IMR-90 (cell line): ENCODE measurements around the gene CDC14A. TPM values are rescaled to one million over a fixed set of nuclear protein-coding genes. Genes with fewer than 3 reads are reported as not detected.

Experiments used
- ATAC-seq: fragments of 200-7000 bp; cut with Tn5 transposase; 2 replicates; pipeline ENCODE4 v1.9.1; 2020; ENCODE audit warnings: low read depth, mild to moderate bottlenecking, moderate library complexity
- BruUV-seq: library from RNA; stranded (reverse); fragments of 400-500 nt; replicated peaks from 2 replicates; lab custom pipeline; 2021; lab: Mats Ljungman, UMichigan
- CTCF ChIA-PET: fragments of 300-600 bp; formaldehyde crosslinking; extraction: SDS; loops from one replicate; lab custom pipeline; 2021; ENCODE audit warnings: antibody characterized with exemption; lab: Yijun Ruan, JAX
- POLR2A ChIA-PET: fragments of 300-600 bp; sonication (Branson Sonifier 250); formaldehyde crosslinking; loops from one replicate; lab custom pipeline; 2022; ENCODE audit warnings: antibody characterized with exemption; ENCODE audit not compliant: unreplicated experiment; lab: Charles Lee
- DNase-seq: peaks from one replicate; pipeline ENCODE4 v3.0.0; 2013
- H2AFZ ChIP-seq: replicated peaks from 2 replicates; pipeline ENCODE3; 2013; ENCODE audit warnings: low read length, mild to moderate bottlenecking; ENCODE audit not compliant: poor library complexity
- H2AK5ac ChIP-seq: 2 replicates; pipeline ENCODE4 v1.6.1; 2013; ENCODE audit warnings: low read depth, low read length, inconsistent platforms
- H2AK9ac ChIP-seq: replicated peaks from 2 replicates; pipeline ENCODE3; 2013; ENCODE audit warnings: mild to moderate bottlenecking, low read depth, low read length, moderate library complexity; ENCODE audit not compliant: poor library complexity
- H2BK120ac ChIP-seq: 2 replicates; pipeline ENCODE4 v1.6.1; 2013; ENCODE audit warnings: low read depth, low read length, inconsistent platforms
- H2BK15ac ChIP-seq: 3 replicates; pipeline ENCODE4 v1.6.1; 2013; ENCODE audit warnings: low read depth, low read length, inconsistent platforms
- H2BK20ac ChIP-seq: 2 replicates; pipeline ENCODE4 v1.6.1; 2013; ENCODE audit warnings: low read depth, mild to moderate bottlenecking, inconsistent platforms, low read length, moderate library complexity
- H2BK5ac ChIP-seq: 2 replicates; pipeline ENCODE4 v1.6.1; 2013; ENCODE audit warnings: mild to moderate bottlenecking, low read depth, low read length, inconsistent platforms; ENCODE audit not compliant: poor library complexity, severe bottlenecking
- H3K14ac ChIP-seq: replicated peaks from 2 replicates; pipeline ENCODE4 v1.6.1; 2013; ENCODE audit warnings: low read depth, low read length, inconsistent platforms
- H3K18ac ChIP-seq: 2 replicates; pipeline ENCODE4 v1.6.1; 2013; ENCODE audit warnings: low read depth, low read length, control low read depth
- H3K23ac ChIP-seq: 2 replicates; pipeline ENCODE4 v1.6.1; 2013; ENCODE audit warnings: low read depth, low read length, inconsistent platforms
- H3K27ac ChIP-seq: 2 replicates; pipeline ENCODE4 v1.5.1; 2013; ENCODE audit warnings: mild to moderate bottlenecking, control low read depth, low read length; ENCODE audit not compliant: insufficient read depth
- H3K27me3 ChIP-seq: 2 replicates; pipeline ENCODE4 v1.6.1; 2013; ENCODE audit warnings: low read length; ENCODE audit not compliant: control insufficient read depth, insufficient read depth
- H3K36me3 ChIP-seq: 2 replicates; pipeline ENCODE4 v1.6.1; 2013; ENCODE audit warnings: low read length, mixed read lengths; ENCODE audit not compliant: control insufficient read depth, insufficient read depth
- H3K4ac ChIP-seq: 2 replicates; pipeline ENCODE4 v1.6.1; 2013; ENCODE audit warnings: low read depth, low read length, inconsistent platforms
- H3K4me1 ChIP-seq: 2 replicates; pipeline ENCODE4 v1.6.1; 2013; ENCODE audit warnings: low read length, mixed read lengths; ENCODE audit not compliant: control insufficient read depth, insufficient read depth
- H3K4me2 ChIP-seq: 2 replicates; pipeline ENCODE4 v1.6.1; 2013; ENCODE audit warnings: low read depth, mild to moderate bottlenecking, control low read depth, low read length, moderate library complexity
- H3K4me3 ChIP-seq: 2 replicates; pipeline ENCODE4 v1.5.1; 2013; ENCODE audit warnings: low read depth, mild to moderate bottlenecking, control low read depth, low read length, moderate library complexity; ENCODE audit not compliant: insufficient read depth
- H3K56ac ChIP-seq: 2 replicates; pipeline ENCODE4 v1.6.1; 2013; ENCODE audit warnings: low read length, inconsistent platforms; ENCODE audit not compliant: insufficient read depth; ENCODE audit errors: extremely low read depth
- H3K79me1 ChIP-seq, 2 experiments: 2 replicates each; pipeline ENCODE4 v1.6.1; 2013; ENCODE audit warnings: low read length in 2 of 2, inconsistent platforms in 1 of 2, low read depth in 1 of 2
- H3K9ac ChIP-seq: 2 replicates; pipeline ENCODE4 v1.6.1; 2013; ENCODE audit warnings: low read depth, low read length, control low read depth
- H3K9me1 ChIP-seq: 2 replicates; pipeline ENCODE4 v1.6.1; 2013; ENCODE audit warnings: low read length, inconsistent platforms; ENCODE audit not compliant: insufficient read depth
- H3K9me3 ChIP-seq: 2 replicates; pipeline ENCODE4 v1.6.1; 2013; ENCODE audit warnings: low read length; ENCODE audit not compliant: control insufficient read depth, insufficient read depth
- H4K20me1 ChIP-seq: 2 replicates; pipeline ENCODE4 v1.6.1; 2013; ENCODE audit warnings: low read length, inconsistent platforms; ENCODE audit not compliant: insufficient read depth
- H4K5ac ChIP-seq: 2 replicates; pipeline ENCODE4 v1.6.1; 2013; ENCODE audit warnings: mild to moderate bottlenecking, low read depth, low read length, control low read depth
- H4K8ac ChIP-seq, 2 experiments: 2 replicates each; pipeline ENCODE4 v1.6.1; 2013; ENCODE audit warnings: low read depth in 2 of 2, low read length in 2 of 2, control low read depth in 1 of 2, inconsistent platforms in 1 of 2
- H4K91ac ChIP-seq: 2 replicates; pipeline ENCODE4 v1.6.1; 2013; ENCODE audit warnings: low read depth, low read length, inconsistent platforms; ENCODE audit not compliant: insufficient read depth
- MAFK ChIP-seq: IDR thresholded peaks from 2 replicates; pipeline ENCODE4 v1.6.1; 2012; ENCODE audit warnings: low read depth, low read length, improper control_type of control experiment
- WGBS, 2 experiments: methylation state at CpG; one replicate each; pipeline versions ENCODE4 v1.1.5 to v1.1.7; 2013; ENCODE audit warnings: missing lambda C conversion rate in 2 of 2; ENCODE audit not compliant: insufficient read length in 1 of 2; ENCODE audit errors: extremely low coverage in 2 of 2; 5-methylcytosine and 5-hydroxymethylcytosine counted together
- dilution Hi-C: fragments of 300-500 bp; cut with HindIII; formaldehyde crosslinking; loops from one replicate; pipeline ENCODE4 v1.14.3; 2018; ENCODE audit warnings: low sequenced_read_pairs; ENCODE audit not compliant: unreplicated experiment
- in situ Hi-C: fragments of 300-500 bp; cut with MboI; formaldehyde crosslinking; loops from 3 replicates; pipeline ENCODE4 v1.14.3; 2019; ENCODE audit warnings: low sequenced_read_pairs, inconsistent platforms, mixed read lengths
- intact Hi-C: fragments of 100-400 bp; cut with micrococcal nuclease; formaldehyde crosslinking; loops from 2 replicates; pipeline ENCODE4 v1.10.0; 2022
- polyA plus RNA-seq, 3 experiments: library from polyadenylated mRNA; depleted of rRNA; stranded (reverse); fragments of >200 nt; gene quantifications; 2 replicates each; pipeline ENCODE4 v1.2.3, GENCODE V29; 2012; ENCODE audit warnings: low replicate concordance in 1 of 3
- total RNA-seq: library from RNA; depleted of rRNA; stranded (reverse); fragments of >200 nt; gene quantifications from 2 replicates; pipeline ENCODE4 v1.2.3, GENCODE V29; 2012
- TF ChIP-seq, protein P1 (sequence below): conservative IDR thresholded peaks from 2 replicates; pipeline ENCODE4 v1.5.1; 2012; ENCODE audit warnings: mild to moderate bottlenecking, low read depth, low read length, improper control_type of control experiment

CDC14A gene
- total and polyA plus RNA-seq, 2 of the 4 experiments (the other 2 are of a cell fraction), result 1.7 to 3.0 TPM

DNA sequence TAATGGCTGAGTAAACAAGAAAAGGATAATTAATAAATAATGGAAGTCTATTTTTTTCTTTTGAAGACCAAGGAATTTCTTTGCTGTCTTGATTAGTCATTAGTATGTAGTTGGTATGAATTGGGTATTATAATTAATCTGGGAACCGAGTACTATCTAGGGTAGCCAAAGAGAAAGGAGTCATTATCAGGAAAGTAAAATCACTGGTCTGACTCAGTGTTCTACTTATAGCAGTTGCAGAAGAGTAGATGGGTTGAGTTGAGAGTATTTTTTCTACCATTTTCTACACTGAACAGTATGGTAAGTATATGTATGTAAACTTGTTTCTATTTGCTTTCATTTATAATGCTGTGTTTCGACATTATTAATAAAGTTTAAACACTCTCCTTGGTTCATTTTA lies 26.6 kb downstream of the CDC14A start:
- in situ Hi-C loops, result no loop called here
- peaks cover 7% of the 10 kb centered on the region; the same call in 1 of the 2 replicates for H3K9me1 ChIP-seq

More for the DNA sequence above, 26.6 kb downstream of the CDC14A start:
- H4K5ac ChIP-seq, result no peak overlapping the region
- H3K4me1 ChIP-seq, result no peaks in the 10 kb centered on the region; the same call in 1 of the 2 replicates
- ATAC-seq (no peak), DNase-seq (no peak)
- no peak overlapping the region for H2BK15ac ChIP-seq
- no peak overlapping the region for H2BK5ac ChIP-seq
- H3K4me3 ChIP-seq, result no peak overlapping the region
- H2BK120ac ChIP-seq, result no peak overlapping the region
- H3K56ac ChIP-seq, result no peak overlapping the region
- no peak overlapping the region for H2AFZ ChIP-seq
- ChIA-PET CTCF (no interaction called here), POLR2A (no interaction called here)
- BruUV-seq, result no TSS peak
- TF ChIP-seq, protein P1, sequence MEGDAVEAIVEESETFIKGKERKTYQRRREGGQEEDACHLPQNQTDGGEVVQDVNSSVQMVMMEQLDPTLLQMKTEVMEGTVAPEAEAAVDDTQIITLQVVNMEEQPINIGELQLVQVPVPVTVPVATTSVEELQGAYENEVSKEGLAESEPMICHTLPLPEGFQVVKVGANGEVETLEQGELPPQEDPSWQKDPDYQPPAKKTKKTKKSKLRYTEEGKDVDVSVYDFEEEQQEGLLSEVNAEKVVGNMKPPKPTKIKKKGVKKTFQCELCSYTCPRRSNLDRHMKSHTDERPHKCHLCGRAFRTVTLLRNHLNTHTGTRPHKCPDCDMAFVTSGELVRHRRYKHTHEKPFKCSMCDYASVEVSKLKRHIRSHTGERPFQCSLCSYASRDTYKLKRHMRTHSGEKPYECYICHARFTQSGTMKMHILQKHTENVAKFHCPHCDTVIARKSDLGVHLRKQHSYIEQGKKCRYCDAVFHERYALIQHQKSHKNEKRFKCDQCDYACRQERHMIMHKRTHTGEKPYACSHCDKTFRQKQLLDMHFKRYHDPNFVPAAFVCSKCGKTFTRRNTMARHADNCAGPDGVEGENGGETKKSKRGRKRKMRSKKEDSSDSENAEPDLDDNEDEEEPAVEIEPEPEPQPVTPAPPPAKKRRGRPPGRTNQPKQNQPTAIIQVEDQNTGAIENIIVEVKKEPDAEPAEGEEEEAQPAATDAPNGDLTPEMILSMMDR, result no peak
- TF ChIP-seq MAFK, result no peak
- dilution Hi-C loops, result no loop called here
- H2BK20ac ChIP-seq, result no peak overlapping the region
- no peak overlapping the region for H3K14ac ChIP-seq
- no peak overlapping the region for H3K27ac ChIP-seq
- no peak overlapping the region for H3K18ac ChIP-seq
- no peak overlapping the region for H3K9ac ChIP-seq
- H4K8ac ChIP-seq, result no peak overlapping the region
- H3K79me1 ChIP-seq, result peaks cover 6 to 7% of the 10 kb centered on the region in 2 experiments; a peak in 2 of 4 replicates
- H3K23ac ChIP-seq, result no peak overlapping the region
- no peaks in the 10 kb centered on the region for H3K36me3 ChIP-seq
- H4K91ac ChIP-seq, result no peak overlapping the region
- H3K4ac ChIP-seq, result no peak overlapping the region
- no peak overlapping the region for H3K4me2 ChIP-seq
- no CpG with 5 or more reads among the region's 2 CpGs for WGBS, 2 experiments
- no peaks in the 10 kb centered on the region for H4K20me1 ChIP-seq
- no peaks in the 10 kb centered on the region for H3K27me3 ChIP-seq
- H2AK9ac ChIP-seq, result no peak overlapping the region
- intact Hi-C loops, result no loop called here
- H2AK5ac ChIP-seq, result no peak overlapping the region
- no peaks in the 10 kb centered on the region for H3K9me3 ChIP-seq
